ENCODE measurements around the gene OAT. TPM values are rescaled to one million over a fixed set of nuclear protein-coding genes. Genes with fewer than 3 reads are reported as not detected.

Gene OAT
- polyA plus RNA-seq, 1 of the 3 experiments (the other 2 are of a cell fraction) = 65.7 TPM

GRCh38 chr10:124422742-124423141 lies 4.0 kb upstream of the OAT start:
- no peaks in the 10 kb centered on the region for H3K9me3 ChIP-seq
- no peaks in the 10 kb centered on the region for H3F3A ChIP-seq (replicated peaks; ENCODE audit: insufficient read depth)
- 72% methylated on average over 12 of the region's 12 CpGs for WGBS (ENCODE audit: low lambda C conversion rate)
- no peak overlapping the region for H2AFZ ChIP-seq (ENCODE audit: low read depth)
- no peak for DNase-seq
- no peak overlapping the region for H3K4me2 ChIP-seq
- no peaks in the 10 kb centered on the region for H3K36me3 ChIP-seq (replicated peaks in 1 of 2; ENCODE audit: control insufficient read depth in 1 of 2, insufficient read depth in 2 of 2, low read length in 1 of 2)
- ChIA-PET CTCF (no interaction called here), POLR2A (no interaction called here)
- peaks cover 0 to 4% of the 10 kb centered on the region in 2 experiments; a peak in 1 of 4 replicates for H3K4me1 ChIP-seq (ENCODE audit: control insufficient read depth in 1 of 2, insufficient read depth in 2 of 2, low read depth in 1 of 2, low read length in 1 of 2)
- H3K79me2 ChIP-seq (ENCODE audit: insufficient read depth) = peaks cover 5% of the 10 kb centered on the region
- H3K27me3 ChIP-seq (ENCODE audit: insufficient read depth) = peaks cover 16% of the 10 kb centered on the region; the same call in 1 of the 2 replicates
- no peak for TF ChIP-seq TAF1 (IDR thresholded peaks at IDR 0.05; ENCODE audit: borderline replicate concordance, low read depth, low read length)
- TF ChIP-seq SMC3 (IDR thresholded peaks at IDR 0.05; ENCODE audit: low read depth, low read length) = no peak
- TF ChIP-seq CHD2 (IDR thresholded peaks at IDR 0.05; ENCODE audit: low read length, partially characterized antibody) = no peak
- TF ChIP-seq FOXM1 (IDR thresholded peaks at IDR 0.05; ENCODE audit: low read depth) = no peak
- no peak for TF ChIP-seq NRF1 (IDR thresholded peaks at IDR 0.05; ENCODE audit: low read depth, low read length)
- TF ChIP-seq RXRA (IDR thresholded peaks at IDR 0.05; ENCODE audit: borderline replicate concordance, low read depth) = no peak
- no peak for TF ChIP-seq RCOR1 (IDR thresholded peaks at IDR 0.05; ENCODE audit: low read length)
- TF ChIP-seq MEF2A (IDR thresholded peaks at IDR 0.05; ENCODE audit: borderline replicate concordance, low read depth) = no peak
- no peak for TF ChIP-seq USF2 (IDR thresholded peaks at IDR 0.05; ENCODE audit: borderline replicate concordance, low read depth, low read length)
- no peak overlapping the region for H3K27ac ChIP-seq (ENCODE audit: low read depth in 2 of 2, low read length in 1 of 2)
- H3K9me2 ChIP-seq = no peaks in the 10 kb centered on the region
- H3K9ac ChIP-seq = no peak overlapping the region
- H4K20me1 ChIP-seq (ENCODE audit: insufficient read depth) = no peaks in the 10 kb centered on the region
- H3K4me3 ChIP-seq (ENCODE audit: low read depth in 2 of 2, low read length in 1 of 2) = no peak overlapping the region

DNA sequence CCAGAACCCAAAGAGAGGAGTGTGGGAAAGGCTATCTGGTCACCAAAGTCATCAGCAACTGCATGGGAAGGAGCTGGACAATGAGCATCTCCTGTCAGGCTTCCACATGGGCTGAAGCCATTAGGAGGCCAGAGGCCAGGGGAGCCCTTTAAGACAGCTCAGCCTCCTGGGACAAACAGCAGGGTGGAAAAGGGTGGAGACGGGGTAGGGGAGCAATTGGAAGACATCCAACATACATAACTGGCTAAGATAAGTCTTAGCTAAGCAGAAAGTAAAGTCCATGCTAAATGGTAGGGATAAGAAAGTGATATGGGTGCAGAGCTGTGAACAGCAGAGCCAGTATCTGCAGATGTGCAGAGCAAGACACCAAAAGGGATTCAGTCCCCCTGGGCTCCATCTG lies 1.5 kb upstream of the OAT start:
- H3K9me3 ChIP-seq = no peaks in the 10 kb centered on the region
- TF ChIP-seq PBX3 (IDR thresholded peaks at IDR 0.05) = no peak
- TF ChIP-seq RXRA (IDR thresholded peaks at IDR 0.05; ENCODE audit: borderline replicate concordance, low read depth) = no peak
- no peak for TF ChIP-seq GATA2 (CRISPR knock-in tag; IDR thresholded peaks at IDR 0.05)
- no peak for TF ChIP-seq MXI1 (IDR thresholded peaks at IDR 0.05; ENCODE audit: low read depth, low read length)
- H3F3A ChIP-seq (replicated peaks; ENCODE audit: insufficient read depth) = no peaks in the 10 kb centered on the region
- peaks cover 14% of the 10 kb centered on the region; the same call in 1 of the 2 replicates for H3K27me3 ChIP-seq (ENCODE audit: insufficient read depth)
- 30% methylated on average over 1 of the region's 1 CpG for WGBS (ENCODE audit: low lambda C conversion rate)
- H2AFZ ChIP-seq (ENCODE audit: low read depth) = no peak overlapping the region
- H4K20me1 ChIP-seq (ENCODE audit: insufficient read depth) = peaks cover 17% of the 10 kb centered on the region
- DNase-seq = no peak
- H3K9ac ChIP-seq = no peak overlapping the region
- H3K4me1 ChIP-seq (ENCODE audit: control insufficient read depth in 1 of 2, insufficient read depth in 2 of 2, low read depth in 1 of 2, low read length in 1 of 2) = peaks cover 0 to 6% of the 10 kb centered on the region in 2 experiments; a peak in 1 of 4 replicates
- H3K36me3 ChIP-seq (replicated peaks in 1 of 2; ENCODE audit: control insufficient read depth in 1 of 2, insufficient read depth in 2 of 2, low read length in 1 of 2) = no peaks in the 10 kb centered on the region
- H3K27ac ChIP-seq (ENCODE audit: low read depth in 2 of 2, low read length in 1 of 2) = no peak overlapping the region
- ChIA-PET POLR2A (no interaction called here), CTCF (interaction anchor here (1.0 to 2.8 kb wide), 2 partner anchors 47 to 426 kb away, joined by 3 to 10 read pairs; no protein-coding TSS in a partner anchor)
- no peak overlapping the region for H3K4me2 ChIP-seq
- no peak overlapping the region for H3K4me3 ChIP-seq (ENCODE audit: low read depth in 2 of 2, low read length in 1 of 2)
- H3K9me2 ChIP-seq = no peaks in the 10 kb centered on the region
- peaks cover 30% of the 10 kb centered on the region for H3K79me2 ChIP-seq (ENCODE audit: insufficient read depth)

Data from SK-N-SH (cell line).